Activated naive CD8-positive, alpha-beta T cell treated with anti-CD3 and anti-CD28 coated beads for 36 hours (primary cell): ENCODE measurements around the gene OR2S2. TPM values are rescaled to one million over a fixed set of nuclear protein-coding genes. Genes with fewer than 3 reads are reported as not detected.
"Not testable (repeated sequence)": the region's sequence is repeated elsewhere in the genome, so short reads cannot be mapped to it uniquely, and the experiment has no call there.

Experiments used
- DNase-seq: peaks from one replicate; pipeline ENCODE4 v3.0.0; 2021
- H3K27ac Mint-ChIP-seq: one replicate; pipeline ENCODE4 v1.8.0; 2022; ENCODE audit warnings: mild to moderate bottlenecking, moderate library complexity, mixed read lengths
- H3K27me3 Mint-ChIP-seq: one replicate; pipeline ENCODE4 v1.8.0; 2022; ENCODE audit warnings: mild to moderate bottlenecking, mixed read lengths
- H3K36me3 Mint-ChIP-seq: one replicate; pipeline ENCODE4 v1.8.0; 2021; ENCODE audit warnings: mild to moderate bottlenecking, mixed read lengths
- H3K4me1 Mint-ChIP-seq: one replicate; pipeline ENCODE4 v1.8.0; 2021; ENCODE audit warnings: mixed read lengths
- H3K4me3 Mint-ChIP-seq: one replicate; pipeline ENCODE4 v1.8.0; 2022; ENCODE audit warnings: mild to moderate bottlenecking, moderate library complexity, mixed read lengths
- H3K9me3 Mint-ChIP-seq: one replicate; pipeline ENCODE4 v1.8.0; 2022; ENCODE audit warnings: mixed read lengths
- total RNA-seq, 2 experiments: library from RNA; stranded (reverse); gene quantifications; one replicate each; pipeline ENCODE4 v1.2.3, GENCODE V29; 2021

The OR2S2 gene
- total RNA-seq, 2 experiments from 2014 or later, result not detected

GRCh38 chr9:35945341-35946018 is 12.5 kb downstream of the OR2S2 start:
- H3K27ac Mint-ChIP-seq, result no peak overlapping the region
- no peak overlapping the region for H3K4me3 Mint-ChIP-seq
- H3K36me3 Mint-ChIP-seq, result no peaks in the 10 kb centered on the region
- H3K4me1 Mint-ChIP-seq, result peaks cover 16% of the 10 kb centered on the region
- DNase-seq, result peak; percentile 64
- no peaks in the 10 kb centered on the region for H3K9me3 Mint-ChIP-seq
- H3K27me3 Mint-ChIP-seq, result no peaks in the 10 kb centered on the region

- H3K27me3 Mint-ChIP-seq, result no peaks in the 10 kb centered on the region
- H3K4me3 Mint-ChIP-seq, result no peak overlapping the region
- no peak for DNase-seq
- no peaks in the 10 kb centered on the region for H3K36me3 Mint-ChIP-seq
- H3K9me3 Mint-ChIP-seq, result no peaks in the 10 kb centered on the region
- no peak overlapping the region for H3K27ac Mint-ChIP-seq
- H3K4me1 Mint-ChIP-seq, result peaks cover 23% of the 10 kb centered on the region
Measured at GRCh38 chr9:35944841-35945240, 13.1 kb downstream of the OR2S2 start.

DNA sequence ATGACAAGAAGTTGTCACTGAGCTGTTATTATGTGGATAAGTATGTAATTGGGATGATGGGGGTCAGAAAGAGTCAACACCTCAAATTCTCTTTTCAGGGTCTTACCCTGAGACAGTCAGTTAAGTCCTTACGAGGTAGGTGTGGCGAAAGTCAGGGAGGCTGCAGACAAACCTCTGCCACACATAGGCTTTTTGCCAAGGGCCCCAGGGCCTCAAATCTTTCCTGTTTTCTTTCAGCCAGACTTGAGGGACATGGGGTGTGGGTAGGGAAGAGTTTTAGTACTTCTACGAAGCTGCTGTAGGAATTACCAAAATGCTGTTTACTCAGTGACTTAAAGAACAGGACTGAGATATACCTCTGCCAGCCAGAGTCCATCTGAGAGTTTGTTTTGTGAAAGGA is 13.8 kb downstream of the OR2S2 start:
- Mint-ChIP-seq H3K4me1 (peaks cover 27% of the 10 kb centered on the region), H3K27ac (no peak overlapping the region), H3K9me3 (no peaks in the 10 kb centered on the region), H3K36me3 (no peaks in the 10 kb centered on the region), H3K27me3 (no peaks in the 10 kb centered on the region), H3K4me3 (no peak overlapping the region)
- no peak for DNase-seq

DNA sequence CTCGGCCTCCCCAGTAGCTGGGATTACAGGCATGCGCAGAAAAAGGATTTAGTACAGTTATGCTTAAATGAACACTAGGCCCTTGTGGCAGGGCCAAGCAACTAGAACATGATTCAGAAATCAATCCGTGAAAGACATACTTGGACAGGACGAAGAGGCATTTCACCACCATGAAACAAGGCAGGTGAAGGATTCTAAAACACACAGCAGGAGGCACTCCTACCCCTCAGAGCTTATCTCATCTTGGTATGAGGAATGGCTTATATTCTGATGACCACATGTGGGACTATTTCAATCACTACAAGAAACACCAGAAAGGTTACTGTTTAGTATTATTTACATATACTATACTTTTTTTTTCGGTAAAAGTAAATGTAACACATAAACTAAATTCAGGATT is 15.7 kb downstream of the OR2S2 start:
- peaks cover 2% of the 10 kb centered on the region for H3K36me3 Mint-ChIP-seq
- no peak overlapping the region for H3K27ac Mint-ChIP-seq
- no peaks in the 10 kb centered on the region for H3K9me3 Mint-ChIP-seq
- H3K4me3 Mint-ChIP-seq, result no peak overlapping the region
- peaks cover 41% of the 10 kb centered on the region for H3K4me1 Mint-ChIP-seq
- H3K27me3 Mint-ChIP-seq, result no peaks in the 10 kb centered on the region
- DNase-seq, result no peak

GRCh38 chr9:35940458-35941407 is 17.2 kb downstream of the OR2S2 start:
- H3K9me3 Mint-ChIP-seq, result no peaks in the 10 kb centered on the region
- H3K36me3 Mint-ChIP-seq, result peaks cover 2% of the 10 kb centered on the region
- H3K4me3 Mint-ChIP-seq, result no peak overlapping the region
- no peaks in the 10 kb centered on the region for H3K27me3 Mint-ChIP-seq
- peak overlapping the region; percentile 39 for H3K27ac Mint-ChIP-seq
- DNase-seq, result peak; percentile 24
- H3K4me1 Mint-ChIP-seq, result peaks cover 40% of the 10 kb centered on the region

DNA sequence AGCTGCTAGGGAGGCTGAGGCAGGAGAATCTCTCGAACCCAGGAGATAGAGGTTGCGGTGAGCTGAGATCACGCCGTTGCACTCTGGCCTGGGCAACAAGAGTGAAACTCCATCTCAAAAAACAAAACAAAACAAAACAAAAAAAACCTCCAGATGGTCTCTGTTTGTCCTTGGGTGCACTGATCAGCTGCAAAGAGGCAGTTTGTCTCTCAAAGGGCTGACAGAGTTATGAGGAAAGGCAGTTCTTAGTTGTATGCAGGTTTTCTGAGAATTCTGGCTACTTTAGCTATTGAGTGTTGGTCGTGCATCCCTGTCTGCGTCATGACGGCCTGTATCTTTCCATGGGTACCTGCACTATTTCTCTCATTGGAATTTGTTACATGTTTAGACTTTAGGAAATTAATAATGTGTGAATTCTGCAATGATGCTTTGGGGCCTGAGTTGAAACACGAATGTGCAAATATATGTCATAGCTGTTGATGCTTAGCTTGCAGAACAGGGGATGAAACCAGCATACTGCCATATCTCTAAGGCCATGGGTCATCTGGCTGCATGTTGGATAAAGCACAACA is 18.2 kb downstream of the OR2S2 start:
- Mint-ChIP-seq H3K4me3 (no peak overlapping the region), H3K4me1 (peaks cover 37% of the 10 kb centered on the region), H3K27me3 (no peaks in the 10 kb centered on the region), H3K36me3 (peaks cover 2% of the 10 kb centered on the region), H3K27ac (no peak overlapping the region), H3K9me3 (no peaks in the 10 kb centered on the region)
- DNase-seq, result no peak

- Mint-ChIP-seq H3K36me3 (peaks cover 2% of the 10 kb centered on the region), H3K27ac (no peak overlapping the region), H3K9me3 (no peaks in the 10 kb centered on the region), H3K4me3 (no peak overlapping the region), H3K4me1 (peaks cover 39% of the 10 kb centered on the region), H3K27me3 (no peaks in the 10 kb centered on the region)
- DNase-seq, result no peak
Measured at GRCh38 chr9:35938474-35939356, 19.2 kb downstream of the OR2S2 start.

GRCh38 chr9:35937227-35937626 is 20.7 kb downstream of the OR2S2 start:
- H3K27ac Mint-ChIP-seq, result no peak overlapping the region
- H3K4me1 Mint-ChIP-seq, result peaks cover 49% of the 10 kb centered on the region
- H3K36me3 Mint-ChIP-seq, result peaks cover 2% of the 10 kb centered on the region
- H3K4me3 Mint-ChIP-seq, result no peak overlapping the region
- no peaks in the 10 kb centered on the region for H3K27me3 Mint-ChIP-seq
- no peaks in the 10 kb centered on the region for H3K9me3 Mint-ChIP-seq
- DNase-seq, result no peak

DNA sequence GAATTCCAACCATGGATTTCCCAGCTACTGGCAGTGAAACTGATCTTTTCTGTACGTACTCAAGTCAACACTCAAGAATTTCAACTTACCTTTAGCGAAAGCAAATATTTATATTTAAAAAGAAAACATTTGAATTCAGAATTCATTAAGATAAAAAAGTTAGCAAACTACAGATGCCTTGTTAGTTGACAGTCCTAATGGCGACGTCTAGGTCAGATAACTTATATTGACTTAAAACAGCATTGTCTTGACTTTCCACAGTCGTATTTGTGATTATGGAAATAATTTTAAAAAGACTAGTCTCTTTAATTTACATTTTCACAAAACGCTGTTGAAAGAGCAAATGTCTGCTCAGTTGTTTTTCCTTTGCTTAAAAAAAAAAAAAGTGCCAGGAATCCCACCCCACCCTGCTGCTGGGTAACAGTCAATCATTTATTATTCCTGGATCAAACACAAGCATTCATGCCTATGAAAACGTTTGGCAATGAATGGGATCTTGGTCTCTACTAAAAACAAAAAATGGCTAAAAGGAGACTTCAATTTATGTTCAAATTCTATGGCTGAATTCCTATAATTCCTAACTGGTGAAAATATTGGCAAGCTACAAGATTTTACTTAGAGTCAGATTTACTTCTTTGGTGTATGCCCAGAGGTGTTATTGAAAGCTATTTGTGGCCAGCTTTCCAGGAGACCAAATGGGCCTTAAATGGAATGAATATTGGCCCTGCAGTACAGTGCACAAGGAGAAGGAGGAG is 22.0 kb downstream of the OR2S2 start:
- H3K9me3 Mint-ChIP-seq, result no peaks in the 10 kb centered on the region
- no peaks in the 10 kb centered on the region for H3K27me3 Mint-ChIP-seq
- H3K36me3 Mint-ChIP-seq, result peaks cover 2% of the 10 kb centered on the region

GRCh38 chr9:35935261-35935660 is 22.7 kb downstream of the OR2S2 start:
- H3K4me3 Mint-ChIP-seq, result no peak overlapping the region
- DNase-seq, result no peak
- H3K4me1 Mint-ChIP-seq, result peaks cover 34% of the 10 kb centered on the region
- H3K27me3 Mint-ChIP-seq, result no peaks in the 10 kb centered on the region
- no peak overlapping the region for H3K27ac Mint-ChIP-seq
- no peaks in the 10 kb centered on the region for H3K9me3 Mint-ChIP-seq
- H3K36me3 Mint-ChIP-seq, result peaks cover 2% of the 10 kb centered on the region

More for the DNA sequence above, 22.0 kb downstream of the OR2S2 start:
- H3K27ac Mint-ChIP-seq, result no peak overlapping the region
- no peak for DNase-seq
- H3K4me3 Mint-ChIP-seq, result no peak overlapping the region
- peaks cover 41% of the 10 kb centered on the region for H3K4me1 Mint-ChIP-seq

- DNase-seq, H3K27me3 Mint-ChIP-seq, H3K9me3 Mint-ChIP-seq, H3K27ac Mint-ChIP-seq, H3K36me3 Mint-ChIP-seq, H3K4me3 Mint-ChIP-seq: not testable (repeated sequence)
- H3K4me1 Mint-ChIP-seq, result peaks cover 24% of the 10 kb centered on the region
Measured at GRCh38 chr9:35934069-35934468, 23.9 kb downstream of the OR2S2 start.

- Mint-ChIP-seq H3K36me3 (peaks cover 2% of the 10 kb centered on the region), H3K27me3 (no peaks in the 10 kb centered on the region), H3K9me3 (no peaks in the 10 kb centered on the region), H3K4me3 (no peak overlapping the region), H3K27ac (no peak overlapping the region), H3K4me1 (peaks cover 21% of the 10 kb centered on the region)
- no peak for DNase-seq
Measured at GRCh38 chr9:35933550-35934067, 24.3 kb downstream of the OR2S2 start.

DNA sequence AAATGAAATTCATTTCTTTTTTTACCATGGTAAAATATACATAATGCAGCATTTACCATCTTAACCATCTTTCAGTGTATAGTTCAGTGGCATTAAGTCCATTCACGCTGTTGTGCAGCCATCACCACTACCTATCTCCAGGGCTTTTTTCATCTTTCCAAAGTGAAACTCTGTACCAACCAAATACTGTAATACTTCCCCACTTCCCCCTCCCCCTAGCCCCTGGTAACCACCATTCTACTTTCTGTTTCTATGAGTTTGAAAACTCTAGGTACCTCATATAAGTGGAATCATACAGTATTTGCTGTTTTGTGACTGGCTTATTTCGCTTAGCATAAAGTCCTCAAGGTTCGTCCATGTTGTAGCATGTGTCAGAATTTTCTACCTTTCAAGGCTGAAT is 25.2 kb downstream of the OR2S2 start:
- H3K27me3 Mint-ChIP-seq, result no peaks in the 10 kb centered on the region
- no peak for DNase-seq
- peaks cover 14% of the 10 kb centered on the region for H3K4me1 Mint-ChIP-seq
- no peak overlapping the region for H3K27ac Mint-ChIP-seq
- H3K4me3 Mint-ChIP-seq, result no peak overlapping the region
- peaks cover 2% of the 10 kb centered on the region for H3K36me3 Mint-ChIP-seq
- no peaks in the 10 kb centered on the region for H3K9me3 Mint-ChIP-seq

GRCh38 chr9:35930989-35931388 is 27.0 kb downstream of the OR2S2 start:
- H3K4me3 Mint-ChIP-seq, result no peak overlapping the region
- H3K27ac Mint-ChIP-seq, result no peak overlapping the region
- H3K4me1 Mint-ChIP-seq, result peaks cover 12% of the 10 kb centered on the region
- H3K9me3 Mint-ChIP-seq, result no peaks in the 10 kb centered on the region
- no peaks in the 10 kb centered on the region for H3K27me3 Mint-ChIP-seq
- no peaks in the 10 kb centered on the region for H3K36me3 Mint-ChIP-seq
- DNase-seq, result no peak
